DOHH2 (cell line): ENCODE data around the gene RUSF1.
A peak's percentile ranks its signal among the peaks of the same experiment; 100 is the strongest.

Experiments
- H3F3A ChIP-seq: fragments of 200-600 bp; sonication (generic), shearing (Covaris generic); 2 replicates; pipeline ENCODE4 v1.6.0; 2016; ENCODE audit warnings: antibody characterized with exemption, mild to moderate bottlenecking; ENCODE audit not compliant: control insufficient read depth, insufficient read depth
- H3K27ac ChIP-seq: fragments of 200-600 bp; sonication (generic); 2 replicates; pipeline ENCODE4 v1.5.1; 2014; ENCODE audit warnings: low read depth, mild to moderate bottlenecking, low read length, moderate library complexity
- H3K27me3 ChIP-seq: fragments of 200-600 bp; sonication (generic); 2 replicates; pipeline ENCODE4 v1.6.1; 2014; ENCODE audit warnings: mild to moderate bottlenecking, low read length, mixed read lengths; ENCODE audit not compliant: control insufficient read depth
- H3K36me3 ChIP-seq: fragments of 200-600 bp; sonication (generic); 2 replicates; pipeline ENCODE4 v1.6.1; 2014; ENCODE audit warnings: mild to moderate bottlenecking, low read length, moderate library complexity, mixed read lengths; ENCODE audit not compliant: control insufficient read depth
- H3K4me1 ChIP-seq: fragments of 200-600 bp; sonication (generic); 2 replicates; pipeline ENCODE4 v1.6.1; 2014; ENCODE audit warnings: mild to moderate bottlenecking, low read length, mixed read lengths; ENCODE audit not compliant: control insufficient read depth
- H3K4me2 ChIP-seq: fragments of 200-600 bp; sonication (generic); 2 replicates; pipeline ENCODE4 v1.6.0; 2014; ENCODE audit warnings: mild to moderate bottlenecking, low read length, moderate library complexity
- H3K4me3 ChIP-seq: fragments of 200-600 bp; sonication (generic); 2 replicates; pipeline ENCODE4 v1.5.1; 2014; ENCODE audit warnings: mild to moderate bottlenecking, low read length, mixed read lengths
- H3K79me2 ChIP-seq: fragments of 200-600 bp; sonication (generic); 2 replicates; pipeline ENCODE4 v1.6.1; 2014; ENCODE audit warnings: mild to moderate bottlenecking, low read length, mixed read lengths; ENCODE audit not compliant: control insufficient read depth
- H3K9me2 ChIP-seq: fragments of 200-600 bp; sonication (generic); replicated peaks from 2 replicates; pipeline ENCODE4 v1.6.1; 2014; ENCODE audit warnings: mild to moderate bottlenecking, low read length, mixed read lengths; ENCODE audit not compliant: control insufficient read depth
- H3K9me3 ChIP-seq: fragments of 200-600 bp; sonication (generic); 2 replicates; pipeline ENCODE4 v1.6.1; 2014; ENCODE audit warnings: antibody characterized with exemption, low read length, mixed read lengths; ENCODE audit not compliant: control insufficient read depth, insufficient read depth
- H4K20me1 ChIP-seq: fragments of 200-600 bp; sonication (generic); 2 replicates; pipeline ENCODE4 v1.6.0; 2014; ENCODE audit warnings: low read depth, mild to moderate bottlenecking, antibody characterized with exemption, low read length, moderate library complexity; ENCODE audit not compliant: control insufficient read depth, insufficient read depth
- EZH2phosphoT487 ChIP-seq: fragments of 200-600 bp; sonication (generic); IDR thresholded peaks from 2 replicates; pipeline ENCODE4 v1.6.1; 2017; ENCODE audit warnings: borderline replicate concordance, mild to moderate bottlenecking, antibody characterized with exemption, low read length, moderate library complexity, mixed read lengths
- TF ChIP-seq, protein P1 (sequence below): fragments of 200-600 bp; sonication (generic); IDR thresholded peaks from one replicate; pipeline ENCODE4 v1.5.1; 2014; ENCODE audit warnings: antibody characterized with exemption, mild to moderate bottlenecking, low read depth, low read length; ENCODE audit not compliant: poor library complexity, severe bottlenecking

RUSF1 gene

DNA sequence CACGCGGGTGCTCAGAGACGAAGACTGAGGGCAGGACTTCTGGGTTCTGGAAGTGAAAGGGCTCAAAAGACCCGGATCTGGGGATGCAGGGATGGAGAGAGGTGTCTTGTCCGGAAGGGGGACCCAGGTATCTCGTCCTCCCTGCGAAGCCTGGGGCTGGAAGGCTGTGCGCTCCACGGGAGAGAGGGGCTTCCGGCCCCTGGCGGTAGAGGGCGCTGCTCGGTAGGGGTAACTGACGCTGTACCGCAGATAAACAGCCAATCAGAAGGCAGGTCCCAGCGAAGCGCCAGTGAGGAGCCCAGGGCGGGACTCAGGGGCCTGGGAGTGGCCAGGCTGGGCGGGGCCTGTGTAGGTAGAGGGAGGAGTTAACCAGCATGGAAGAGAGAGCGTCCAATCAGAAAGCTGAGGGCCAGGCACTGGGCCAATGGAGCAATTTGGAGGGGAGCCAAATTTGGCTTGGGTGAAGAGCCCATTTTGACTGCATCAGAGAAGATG lies 35.4 kb downstream of the RUSF1 start:
- H3K27ac ChIP-seq = no peak overlapping the region

GRCh38 chr16:31471875-31472708 lies 36.1 kb downstream of the RUSF1 start, which contains the start of gene TGFB1I1:
TSS of gene TGFB1I1 (plus strand) at chr16:31472152. CDS start at chr16:31472189, 37 bp downstream.
- H3K36me3 ChIP-seq = no peaks in the 10 kb centered on the region
- 0 out of 2 replicates have a peak, but pooled peaks cover under 1% of the 10 kb centered on the region for H3K27me3 ChIP-seq
- no peak within 1 kb of the TSS for H3K4me3 ChIP-seq
- no peak for TF ChIP-seq EZH2phosphoT487
- TF ChIP-seq, protein P1, sequence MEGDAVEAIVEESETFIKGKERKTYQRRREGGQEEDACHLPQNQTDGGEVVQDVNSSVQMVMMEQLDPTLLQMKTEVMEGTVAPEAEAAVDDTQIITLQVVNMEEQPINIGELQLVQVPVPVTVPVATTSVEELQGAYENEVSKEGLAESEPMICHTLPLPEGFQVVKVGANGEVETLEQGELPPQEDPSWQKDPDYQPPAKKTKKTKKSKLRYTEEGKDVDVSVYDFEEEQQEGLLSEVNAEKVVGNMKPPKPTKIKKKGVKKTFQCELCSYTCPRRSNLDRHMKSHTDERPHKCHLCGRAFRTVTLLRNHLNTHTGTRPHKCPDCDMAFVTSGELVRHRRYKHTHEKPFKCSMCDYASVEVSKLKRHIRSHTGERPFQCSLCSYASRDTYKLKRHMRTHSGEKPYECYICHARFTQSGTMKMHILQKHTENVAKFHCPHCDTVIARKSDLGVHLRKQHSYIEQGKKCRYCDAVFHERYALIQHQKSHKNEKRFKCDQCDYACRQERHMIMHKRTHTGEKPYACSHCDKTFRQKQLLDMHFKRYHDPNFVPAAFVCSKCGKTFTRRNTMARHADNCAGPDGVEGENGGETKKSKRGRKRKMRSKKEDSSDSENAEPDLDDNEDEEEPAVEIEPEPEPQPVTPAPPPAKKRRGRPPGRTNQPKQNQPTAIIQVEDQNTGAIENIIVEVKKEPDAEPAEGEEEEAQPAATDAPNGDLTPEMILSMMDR = no peak
- no peaks in the 10 kb centered on the region for H3K79me2 ChIP-seq
- H3F3A ChIP-seq = no peaks in the 10 kb centered on the region
- H4K20me1 ChIP-seq = no peaks in the 10 kb centered on the region
- H3K4me2 ChIP-seq = no peak within 1 kb of the TSS
- H3K9me3 ChIP-seq = no peaks in the 10 kb centered on the region
- no peaks in the 10 kb centered on the region for H3K9me2 ChIP-seq
- no peak within 1 kb of the TSS for H3K27ac ChIP-seq
- H3K4me1 ChIP-seq = peaks cover 10% of the 10 kb centered on the region

More for the DNA sequence above, 35.4 kb downstream of the RUSF1 start:
- H4K20me1 ChIP-seq = no peaks in the 10 kb centered on the region
- H3K27me3 ChIP-seq = peaks cover 5% of the 10 kb centered on the region
- no peaks in the 10 kb centered on the region for H3K36me3 ChIP-seq
- no peak for TF ChIP-seq EZH2phosphoT487
- TF ChIP-seq, protein P1 = peak; percentile 11
- no peaks in the 10 kb centered on the region for H3K79me2 ChIP-seq
- no peaks in the 10 kb centered on the region for H3K9me2 ChIP-seq
- H3K4me3 ChIP-seq = no peak overlapping the region
- no peaks in the 10 kb centered on the region for H3K9me3 ChIP-seq
- no peaks in the 10 kb centered on the region for H3F3A ChIP-seq
- peaks cover 11% of the 10 kb centered on the region for H3K4me1 ChIP-seq
- H3K4me2 ChIP-seq = no peak overlapping the region

DNA sequence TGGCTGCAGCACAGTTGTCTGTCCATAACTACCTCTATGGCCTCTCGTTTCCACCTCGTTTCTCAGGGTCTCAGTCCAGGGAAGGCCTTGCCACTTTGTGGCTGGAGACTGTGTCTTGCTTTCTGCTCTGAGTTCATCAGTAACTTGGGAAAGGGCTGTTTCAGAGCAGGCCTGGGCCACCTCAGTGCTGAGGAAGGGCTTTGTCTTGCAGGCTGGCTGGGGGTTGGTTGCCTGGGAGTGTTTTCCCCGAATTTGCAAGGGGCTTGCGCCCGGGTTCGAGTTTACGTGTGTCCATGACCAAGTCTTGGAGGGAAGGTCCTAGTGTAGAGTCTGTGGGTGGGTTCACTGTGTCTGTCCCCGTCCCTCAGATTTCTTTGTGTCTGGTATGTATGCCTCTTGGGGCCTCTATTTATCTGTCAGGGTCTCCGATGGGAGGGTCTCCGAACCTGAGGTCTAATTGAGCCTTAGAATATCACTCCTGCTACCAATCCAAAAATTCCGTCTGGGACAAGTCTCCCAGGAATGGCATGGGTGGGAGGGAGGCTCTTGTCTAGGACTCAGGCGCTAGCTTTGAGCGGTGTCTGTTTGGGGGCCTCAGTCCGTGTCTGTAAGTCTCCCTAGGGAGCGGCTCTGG lies 36.8 kb downstream of the RUSF1 start:
- Histone ChIP-seq H4K20me1 (no peaks in the 10 kb centered on the region), H3K9me2 (no peaks in the 10 kb centered on the region), H3K9me3 (no peaks in the 10 kb centered on the region), H3K4me1 (peaks cover 10% of the 10 kb centered on the region), H3K4me2 (no peak overlapping the region), H3K27ac (no peak overlapping the region), H3K27me3 (no peaks in the 10 kb centered on the region), H3K79me2 (no peaks in the 10 kb centered on the region), H3K4me3 (no peak overlapping the region), H3F3A (no peaks in the 10 kb centered on the region), H3K36me3 (no peaks in the 10 kb centered on the region)
- no peak for TF ChIP-seq EZH2phosphoT487
